Measurements from ENCODE around the gene FADS6. TPM values are rescaled to one million over a fixed set of nuclear protein-coding genes. Genes with fewer than 3 reads are reported as not detected.
"Not testable (repeated sequence)": the region's sequence is repeated elsewhere in the genome, so short reads cannot be mapped to it uniquely, and the experiment has no call there.

Gene FADS6
- polyA plus RNA-seq, 6 donors from 2014 or later = not detected

GRCh38 chr17:74916136-74916850 lies 22.9 kb upstream of the FADS6 start:
- no peaks in the 10 kb centered on the region for H3K36me3 Mint-ChIP-seq
- DNase-seq (no peak), ATAC-seq (ENCODE audit: low read depth in 2 of 2) (no peak)
- no peak overlapping the region for H3K4me3 Mint-ChIP-seq
- peaks cover 0 to 3% (median 0%) of the 10 kb centered on the region in 3 donors for H3K4me1 Mint-ChIP-seq
- H3K27me3 Mint-ChIP-seq = peaks cover 20 to 58% (median 42%) of the 10 kb centered on the region in 3 donors
- H3K27ac Mint-ChIP-seq = no peak overlapping the region
- peaks cover 0 to 5% (median 0%) of the 10 kb centered on the region in 7 donors for H3K9me3 Mint-ChIP-seq

GRCh38 chr17:74911423-74911822 lies 18.0 kb upstream of the FADS6 start:
- not testable (repeated sequence) for ATAC-seq (ENCODE audit: low read depth in 2 of 2); DNase-seq; H3K27ac Mint-ChIP-seq; H3K9me3 Mint-ChIP-seq; H3K4me1 Mint-ChIP-seq; H3K4me3 Mint-ChIP-seq; H3K36me3 Mint-ChIP-seq
- H3K27me3 Mint-ChIP-seq = peaks cover 14 to 42% (median 28%) of the 10 kb centered on the region in 3 donors

- H3K27ac Mint-ChIP-seq; H3K9me3 Mint-ChIP-seq; DNase-seq; ATAC-seq (ENCODE audit: low read depth in 2 of 2); H3K36me3 Mint-ChIP-seq; H3K4me3 Mint-ChIP-seq; H3K4me1 Mint-ChIP-seq: not testable (repeated sequence)
- H3K27me3 Mint-ChIP-seq = peaks cover 12 to 49% (median 13%) of the 10 kb centered on the region in 3 donors
Observed at GRCh38 chr17:74909097-74909496, 15.7 kb upstream of the FADS6 start.

GRCh38 chr17:74907012-74907411 lies 13.6 kb upstream of the FADS6 start:
- no peak overlapping the region for H3K4me3 Mint-ChIP-seq
- no peak overlapping the region for H3K27ac Mint-ChIP-seq
- ATAC-seq (ENCODE audit: low read depth in 2 of 2) = no peak
- H3K36me3 Mint-ChIP-seq = no peaks in the 10 kb centered on the region
- H3K27me3 Mint-ChIP-seq = peaks cover 15 to 60% (median 30%) of the 10 kb centered on the region in 3 donors
- no peaks in the 10 kb centered on the region for H3K9me3 Mint-ChIP-seq
- H3K4me1 Mint-ChIP-seq = no peaks in the 10 kb centered on the region
- DNase-seq = no peak

- ATAC-seq (ENCODE audit: low read depth in 2 of 2); H3K4me1 Mint-ChIP-seq; H3K36me3 Mint-ChIP-seq; H3K4me3 Mint-ChIP-seq; H3K9me3 Mint-ChIP-seq; H3K27ac Mint-ChIP-seq; DNase-seq: not testable (repeated sequence)
- H3K27me3 Mint-ChIP-seq = peaks cover 21 to 67% (median 37%) of the 10 kb centered on the region in 3 donors
Observed at GRCh38 chr17:74906214-74906793, 12.9 kb upstream of the FADS6 start.

- Mint-ChIP-seq H3K36me3 (no peaks in the 10 kb centered on the region), H3K4me3 (no peak overlapping the region), H3K27ac (no peak overlapping the region), H3K9me3 (no peaks in the 10 kb centered on the region), H3K4me1 (no peaks in the 10 kb centered on the region), H3K27me3 (peaks cover 18 to 70% (median 50%) of the 10 kb centered on the region in 3 donors)
- no peak for DNase-seq
- no peak for ATAC-seq (ENCODE audit: low read depth in 2 of 2)
Observed at GRCh38 chr17:74904687-74905409, 11.4 kb upstream of the FADS6 start.

- no peak for ATAC-seq (ENCODE audit: low read depth in 2 of 2)
- peaks cover 18 to 68% (median 50%) of the 10 kb centered on the region in 3 donors for H3K27me3 Mint-ChIP-seq
- no peaks in the 10 kb centered on the region for H3K9me3 Mint-ChIP-seq
- H3K27ac Mint-ChIP-seq = no peak overlapping the region
- H3K36me3 Mint-ChIP-seq = no peaks in the 10 kb centered on the region
- H3K4me3 Mint-ChIP-seq = no peak overlapping the region
- no peak for DNase-seq
- no peaks in the 10 kb centered on the region for H3K4me1 Mint-ChIP-seq
Observed at GRCh38 chr17:74903671-74904070, 10.2 kb upstream of the FADS6 start.

- no peak overlapping the region for H3K27ac Mint-ChIP-seq
- DNase-seq = no peak
- H3K27me3 Mint-ChIP-seq = peaks cover 18 to 69% (median 53%) of the 10 kb centered on the region in 3 donors
- ATAC-seq (ENCODE audit: low read depth in 2 of 2) = no peak
- H3K4me3 Mint-ChIP-seq = no peak overlapping the region
- H3K36me3 Mint-ChIP-seq = no peaks in the 10 kb centered on the region
- H3K4me1 Mint-ChIP-seq = no peaks in the 10 kb centered on the region
- no peaks in the 10 kb centered on the region for H3K9me3 Mint-ChIP-seq
Observed at GRCh38 chr17:74903034-74903433, 9.6 kb upstream of the FADS6 start.

GRCh38 chr17:74901353-74902135 lies 8.1 kb upstream of the FADS6 start:
- Mint-ChIP-seq H3K36me3 (no peaks in the 10 kb centered on the region), H3K27me3 (peaks cover 28 to 73% (median 57%) of the 10 kb centered on the region in 3 donors), H3K27ac (no peak overlapping the region), H3K9me3 (no peaks in the 10 kb centered on the region), H3K4me3 (no peak overlapping the region), H3K4me1 (no peaks in the 10 kb centered on the region)
- DNase-seq (no peak), ATAC-seq (ENCODE audit: low read depth in 2 of 2) (no peak)

GRCh38 chr17:74900208-74900607 lies 6.8 kb upstream of the FADS6 start:
- H3K4me3 Mint-ChIP-seq = no peak overlapping the region
- H3K27ac Mint-ChIP-seq = no peak overlapping the region
- peaks cover 35 to 81% (median 64%) of the 10 kb centered on the region in 3 donors for H3K27me3 Mint-ChIP-seq
- no peaks in the 10 kb centered on the region for H3K9me3 Mint-ChIP-seq
- H3K4me1 Mint-ChIP-seq = no peaks in the 10 kb centered on the region
- no peaks in the 10 kb centered on the region for H3K36me3 Mint-ChIP-seq
- ATAC-seq (ENCODE audit: low read depth in 2 of 2) (no peak), DNase-seq (no peak)

- Mint-ChIP-seq H3K27me3 (peaks cover 45 to 83% (median 75%) of the 10 kb centered on the region in 3 donors), H3K36me3 (peaks cover 0 to 10% of the 10 kb centered on the region in 2 donors), H3K4me3 (no peak overlapping the region), H3K27ac (peak overlapping the region in 2 of 6 donors; percentile 33 to 70), H3K4me1 (peaks cover 3 to 8% (median 8%) of the 10 kb centered on the region in 3 donors), H3K9me3 (no peaks in the 10 kb centered on the region)
- no peak for ATAC-seq (ENCODE audit: low read depth in 2 of 2)
- no peak for DNase-seq
Observed at GRCh38 chr17:74898376-74898946, 5.0 kb upstream of the FADS6 start.

GRCh38 chr17:74893936-74894671 lies 671 bp upstream of the FADS6 start:
- Mint-ChIP-seq H3K9me3 (no peaks in the 10 kb centered on the region), H3K27me3 (peaks cover 48 to 79% (median 56%) of the 10 kb centered on the region in 3 donors), H3K4me1 (peaks cover 8 to 18% (median 8%) of the 10 kb centered on the region in 3 donors), H3K36me3 (peaks cover 0 to 10% of the 10 kb centered on the region in 2 donors), H3K4me3 (peak overlapping the region in 7 of 8 donors; percentile 50 to 79 (median 72)), H3K27ac (peak overlapping the region in 1 of 6 donors; percentile 19)
- ATAC-seq (ENCODE audit: low read depth in 2 of 2) (no peak), DNase-seq (no peak)
